ENCODE measurements around the gene GADD45GIP1.

GADD45GIP1 gene

DNA sequence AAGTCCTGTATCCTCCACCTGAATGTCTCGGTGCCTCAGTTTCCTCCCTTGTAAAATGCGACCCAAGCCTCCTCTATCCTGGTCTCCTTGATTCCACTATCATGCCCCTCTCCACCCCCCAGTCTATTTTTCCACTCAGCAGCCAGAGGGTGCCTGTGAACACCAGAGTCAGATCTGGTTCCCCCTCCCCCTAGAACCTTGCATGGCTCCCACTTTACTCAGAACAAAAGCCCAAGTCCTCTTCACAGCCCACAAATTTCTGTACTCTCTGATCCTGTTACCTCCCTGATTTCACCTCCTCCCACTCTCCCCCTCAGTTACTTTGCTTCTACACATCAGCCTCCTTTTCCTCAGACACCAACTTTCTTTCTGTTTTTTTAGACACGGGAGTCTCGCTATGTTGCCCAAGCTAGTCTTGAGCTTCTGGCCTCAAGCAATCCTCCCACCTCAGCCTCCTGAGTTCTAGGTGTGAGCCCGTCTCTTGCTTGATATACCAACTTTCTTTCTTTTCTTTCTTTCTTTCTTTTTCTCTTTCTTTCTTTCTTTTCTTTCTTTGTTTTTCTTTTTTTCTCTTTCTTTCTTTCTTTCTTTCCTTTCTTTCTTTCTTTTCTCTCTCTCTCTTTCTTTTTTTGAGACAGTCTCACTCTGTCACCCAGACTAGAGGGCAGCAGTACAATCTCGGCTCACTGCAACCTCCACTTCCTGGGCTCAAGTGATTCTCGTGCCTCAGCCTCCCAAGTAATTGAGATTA is 13.2 kb upstream of the GADD45GIP1 start:
- Mint-ChIP-seq H3K27me3 (ENCODE audit: low read depth) (peaks cover 12% of the 10 kb centered on the region), H3K9me3 (no peaks in the 10 kb centered on the region), H3K4me3 (no peak overlapping the region), H3K4me1 (no peaks in the 10 kb centered on the region), H3K27ac (peak overlapping the region in 1 of 3 experiments; percentile 34), H3K36me3 (ENCODE audit: low read depth) (no peaks in the 10 kb centered on the region)
- TF ChIP-seq, protein P1, sequence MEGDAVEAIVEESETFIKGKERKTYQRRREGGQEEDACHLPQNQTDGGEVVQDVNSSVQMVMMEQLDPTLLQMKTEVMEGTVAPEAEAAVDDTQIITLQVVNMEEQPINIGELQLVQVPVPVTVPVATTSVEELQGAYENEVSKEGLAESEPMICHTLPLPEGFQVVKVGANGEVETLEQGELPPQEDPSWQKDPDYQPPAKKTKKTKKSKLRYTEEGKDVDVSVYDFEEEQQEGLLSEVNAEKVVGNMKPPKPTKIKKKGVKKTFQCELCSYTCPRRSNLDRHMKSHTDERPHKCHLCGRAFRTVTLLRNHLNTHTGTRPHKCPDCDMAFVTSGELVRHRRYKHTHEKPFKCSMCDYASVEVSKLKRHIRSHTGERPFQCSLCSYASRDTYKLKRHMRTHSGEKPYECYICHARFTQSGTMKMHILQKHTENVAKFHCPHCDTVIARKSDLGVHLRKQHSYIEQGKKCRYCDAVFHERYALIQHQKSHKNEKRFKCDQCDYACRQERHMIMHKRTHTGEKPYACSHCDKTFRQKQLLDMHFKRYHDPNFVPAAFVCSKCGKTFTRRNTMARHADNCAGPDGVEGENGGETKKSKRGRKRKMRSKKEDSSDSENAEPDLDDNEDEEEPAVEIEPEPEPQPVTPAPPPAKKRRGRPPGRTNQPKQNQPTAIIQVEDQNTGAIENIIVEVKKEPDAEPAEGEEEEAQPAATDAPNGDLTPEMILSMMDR (IDR thresholded peaks at IDR 0.05; ENCODE audit: unreplicated experiment in 3 of 3), result no peak

DNA sequence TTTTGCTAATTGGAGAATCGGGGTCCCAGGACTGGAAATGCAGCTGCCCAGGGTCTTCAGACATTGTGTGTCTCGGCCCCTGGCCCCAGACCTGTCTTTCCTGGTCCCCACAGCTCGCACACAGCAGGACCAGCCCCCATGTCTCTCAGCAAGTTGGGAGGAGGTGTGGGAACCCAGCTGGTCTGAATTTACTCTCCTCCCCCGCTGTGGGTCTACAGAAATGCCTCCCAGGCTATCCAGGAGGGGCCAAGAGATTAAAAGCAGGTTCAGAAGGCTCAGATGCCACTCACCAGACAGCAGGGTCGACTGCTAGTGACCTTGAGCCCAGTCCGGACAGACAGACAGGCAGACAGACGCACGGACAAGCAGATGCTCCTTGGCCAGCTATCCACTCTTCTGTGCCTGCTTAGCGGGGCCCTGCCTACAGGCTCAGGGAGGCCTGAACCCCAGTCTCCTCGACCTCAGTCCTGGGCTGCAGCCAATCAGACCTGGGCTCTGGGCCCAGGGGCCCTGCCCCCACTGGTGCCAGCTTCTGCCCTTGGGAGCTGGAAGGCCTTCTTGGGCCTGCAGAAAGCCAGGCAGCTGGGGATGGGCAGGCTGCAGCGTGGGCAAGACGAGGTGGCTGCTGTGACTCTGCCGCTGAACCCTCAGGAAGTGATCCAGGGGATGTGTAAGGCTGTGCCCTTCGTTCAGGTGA is 12.4 kb upstream of the GADD45GIP1 start, which contains the start of gene DAND5:
Gene DAND5, plus strand, starts transcription at position 285 of the 697 bp plus-strand sequence. Its CDS starts 85 bp downstream, at position 370.
- peaks cover 11% of the 10 kb centered on the region for H3K27me3 Mint-ChIP-seq (ENCODE audit: low read depth)
- H3K36me3 Mint-ChIP-seq (ENCODE audit: low read depth), result no peaks in the 10 kb centered on the region
- no peak within 1 kb of the TSS for H3K4me3 Mint-ChIP-seq
- H3K4me1 Mint-ChIP-seq, result no peaks in the 10 kb centered on the region
- H3K27ac Mint-ChIP-seq, result peak within 1 kb of the TSS in 1 of 3 experiments; percentile 34
- TF ChIP-seq, protein P1 (IDR thresholded peaks at IDR 0.05; ENCODE audit: unreplicated experiment in 3 of 3), result no peak
- H3K9me3 Mint-ChIP-seq, result no peaks in the 10 kb centered on the region

DNA sequence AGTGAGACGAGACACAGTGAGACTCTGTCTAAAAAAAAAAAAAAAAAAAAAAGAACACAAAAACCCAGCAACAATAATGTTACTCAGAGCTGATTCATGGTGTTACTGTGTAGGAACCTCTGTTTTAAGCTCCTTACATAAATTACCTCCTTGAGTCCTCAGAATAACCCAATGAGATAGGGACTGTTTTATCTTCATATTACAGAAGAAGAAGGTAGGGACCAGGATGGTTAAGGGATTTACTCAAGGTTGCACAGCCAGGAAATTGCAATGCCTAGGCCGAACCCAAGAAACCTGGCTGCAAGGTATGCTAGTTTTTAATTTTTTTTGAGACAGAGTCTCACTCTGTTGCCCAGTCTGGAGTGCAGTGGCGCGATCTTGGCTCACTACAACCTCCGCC is 10.9 kb upstream of the GADD45GIP1 start:
- Mint-ChIP-seq H3K9me3 (no peaks in the 10 kb centered on the region), H3K4me3 (no peak overlapping the region), H3K27ac (no peak overlapping the region), H3K36me3 (ENCODE audit: low read depth) (no peaks in the 10 kb centered on the region), H3K4me1 (no peaks in the 10 kb centered on the region), H3K27me3 (ENCODE audit: low read depth) (peaks cover 8% of the 10 kb centered on the region)
- TF ChIP-seq, protein P1 (IDR thresholded peaks at IDR 0.05; ENCODE audit: unreplicated experiment in 3 of 3), result no peak

DNA sequence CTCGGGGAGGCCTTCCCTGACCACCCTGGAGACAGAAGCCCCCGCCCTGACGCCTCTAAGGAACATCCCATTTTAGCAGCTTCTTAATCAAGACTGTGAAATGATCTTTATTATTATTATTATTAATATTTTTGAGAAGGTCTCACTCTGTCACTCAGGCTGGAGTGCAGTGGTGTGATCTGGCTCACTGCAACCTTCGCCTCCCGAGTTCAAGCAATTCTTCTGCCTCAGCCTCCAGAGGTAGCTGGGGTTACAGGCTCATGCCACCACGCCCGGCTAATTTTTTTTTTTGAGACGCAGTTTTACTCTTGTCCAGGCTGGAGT is 8.8 kb upstream of the GADD45GIP1 start:
- TF ChIP-seq, protein P1 (IDR thresholded peaks at IDR 0.05; ENCODE audit: unreplicated experiment in 3 of 3), result no peak
- Mint-ChIP-seq H3K27me3 (ENCODE audit: low read depth) (peaks cover 12% of the 10 kb centered on the region), H3K4me1 (no peaks in the 10 kb centered on the region), H3K4me3 (peak overlapping the region; percentile 73 to 81 (median 73)), H3K36me3 (ENCODE audit: low read depth) (no peaks in the 10 kb centered on the region), H3K9me3 (no peaks in the 10 kb centered on the region), H3K27ac (no peak overlapping the region)

DNA sequence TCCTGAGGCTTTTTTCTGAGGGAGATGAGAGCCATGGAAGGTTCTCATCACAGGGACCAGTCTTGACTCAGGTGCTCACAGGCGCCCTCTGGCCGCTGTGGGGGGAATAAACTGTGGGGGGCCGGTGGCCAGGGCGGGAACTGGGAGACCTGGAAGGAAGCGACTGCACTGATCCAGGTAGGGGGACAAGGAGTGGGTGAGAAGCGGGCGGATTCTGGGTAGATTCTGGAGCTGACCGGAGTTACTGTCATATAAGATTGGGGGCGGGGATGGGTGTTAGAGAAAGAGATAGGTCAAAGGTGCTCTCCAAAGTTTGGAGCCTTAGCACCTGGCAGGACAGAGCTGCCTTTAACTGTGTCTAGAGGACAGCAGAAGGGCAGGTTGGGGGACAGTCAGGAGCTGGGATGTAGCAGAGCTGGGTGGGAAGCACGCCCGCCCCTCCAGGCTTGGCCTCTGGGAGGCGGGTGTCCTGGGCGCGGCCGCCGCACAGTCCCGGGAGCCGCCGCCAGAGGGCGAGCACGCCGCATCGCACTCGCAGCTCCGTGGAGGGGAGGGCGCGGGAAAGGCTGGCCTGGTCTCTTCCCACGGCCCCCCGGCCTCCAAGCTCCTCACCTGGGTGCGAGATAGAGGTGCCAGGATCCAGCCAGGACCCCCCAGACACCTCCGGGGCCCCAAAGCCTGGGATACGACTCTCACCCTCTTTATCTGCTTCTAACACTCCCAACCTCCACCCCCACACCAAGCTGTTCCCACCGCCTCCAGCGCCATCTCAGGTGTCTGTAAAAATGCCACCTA is 8.2 kb upstream of the GADD45GIP1 start:
- Mint-ChIP-seq H3K4me3 (peak overlapping the region; percentile 81 to 91 (median 87)), H3K27me3 (ENCODE audit: low read depth) (peaks cover 12% of the 10 kb centered on the region), H3K36me3 (ENCODE audit: low read depth) (no peaks in the 10 kb centered on the region), H3K9me3 (no peaks in the 10 kb centered on the region), H3K4me1 (no peaks in the 10 kb centered on the region), H3K27ac (peak overlapping the region in 2 of 3 experiments; percentile 14 to 21)
- TF ChIP-seq, protein P1 (IDR thresholded peaks at IDR 0.05; ENCODE audit: unreplicated experiment in 3 of 3), result peak; percentile 93 to 98 (median 96)
